HG02588 (cell line): ENCODE data around the gene PTPN1.
A peak's percentile ranks its signal among the peaks of the same experiment; 100 is the strongest.
"Not testable (repeated sequence)": the region's sequence is repeated elsewhere in the genome, so short reads cannot be mapped to it uniquely, and the experiment has no call there.

Source experiments
- ATAC-seq: cut with Tn5 transposase; IDR thresholded peaks from one replicate; pipeline ENCODE4 v1.9.1; 2021; ENCODE audit warnings: mild to moderate bottlenecking, moderate library complexity; ENCODE audit not compliant: unreplicated experiment

Gene PTPN1

GRCh38 chr20:50552979-50553378 is 42.8 kb downstream of the PTPN1 start:
- ATAC-seq, result no peak

- ATAC-seq, result no peak
These were observed 44.8 kb downstream of the PTPN1 start for GRCh38 chr20:50554694-50555579.

GRCh38 chr20:50555662-50556061 is 45.5 kb downstream of the PTPN1 start:
- ATAC-seq, result no peak

- no peak for ATAC-seq
These were observed 47.5 kb downstream of the PTPN1 start for GRCh38 chr20:50557549-50558134.

GRCh38 chr20:50558483-50558925 is 48.3 kb downstream of the PTPN1 start:
- no peak for ATAC-seq

- no peak for ATAC-seq
These were observed 49.0 kb downstream of the PTPN1 start for GRCh38 chr20:50559149-50559548.

GRCh38 chr20:50559856-50560638 is 49.9 kb downstream of the PTPN1 start:
- no peak for ATAC-seq

GRCh38 chr20:50560867-50561266 is 50.7 kb downstream of the PTPN1 start:
- no peak for ATAC-seq

GRCh38 chr20:50561379-50562078 is 51.3 kb downstream of the PTPN1 start:
- no peak for ATAC-seq

- ATAC-seq, result no peak
These were observed 52.1 kb downstream of the PTPN1 start for GRCh38 chr20:50562262-50562701.

GRCh38 chr20:50563133-50563944 is 53.2 kb downstream of the PTPN1 start:
- no peak for ATAC-seq

GRCh38 chr20:50565383-50565782 is 55.2 kb downstream of the PTPN1 start:
- no peak for ATAC-seq

- no peak for ATAC-seq
These were observed 55.7 kb downstream of the PTPN1 start for GRCh38 chr20:50565871-50566270.

GRCh38 chr20:50567860-50568548 is 57.8 kb downstream of the PTPN1 start:
- no peak for ATAC-seq

- no peak for ATAC-seq
These were observed 58.4 kb downstream of the PTPN1 start for GRCh38 chr20:50568549-50568942.

- not testable (repeated sequence) for ATAC-seq
These were observed 59.3 kb downstream of the PTPN1 start for GRCh38 chr20:50569487-50569863.

GRCh38 chr20:50569864-50570836 is 60.0 kb downstream of the PTPN1 start:
- ATAC-seq, result peak; percentile 75

- ATAC-seq, result no peak
These were observed 61.3 kb downstream of the PTPN1 start for GRCh38 chr20:50571466-50571865.
